HepG2 (cell line): ENCODE results near the gene MATR3. TPM values are rescaled to one million over a fixed set of nuclear protein-coding genes. Genes with fewer than 3 reads are reported as not detected.

ENCODE experiments used
- ATRX ChIP-seq: sonication (generic); formaldehyde crosslinking; IDR thresholded peaks from 2 replicates; pipeline ENCODE4 v1.4.0; 2020; ENCODE audit warnings: missing genetic modification reagents, borderline replicate concordance
- DR1 ChIP-seq: sonication (generic); formaldehyde crosslinking; IDR thresholded peaks from 2 replicates; pipeline ENCODE4 v1.8.0; 2021; ENCODE audit warnings: mild to moderate bottlenecking, missing genetic modification reagents, inconsistent platforms
- EHMT2 ChIP-seq: fragments of 200-600 bp; sonication (generic); IDR thresholded peaks from 2 replicates; pipeline ENCODE4 v1.7.0; 2017; ENCODE audit warnings: antibody characterized with exemption, low read depth, low read length, borderline replicate concordance
- KLF16 ChIP-seq, 2 experiments: sonication (generic) in 1 of 2; formaldehyde crosslinking in 1 of 2; IDR thresholded peaks; 2 replicates each; pipeline versions ENCODE4 v1.6.1 to v1.8.0; 2016 to 2023; ENCODE audit warnings: missing genetic modification reagents in 2 of 2, missing compliant biosample characterization in 1 of 2
- KMT2A ChIP-seq: sonication (generic); formaldehyde crosslinking; IDR thresholded peaks from 2 replicates; pipeline ENCODE4 v1.4.0; 2020; ENCODE audit warnings: missing genetic modification reagents
- NCOR1 ChIP-seq: fragments of 200-600 bp; sonication (generic); IDR thresholded peaks from 2 replicates; pipeline ENCODE4 v1.7.0; 2017; ENCODE audit warnings: antibody characterized with exemption, low read length, borderline replicate concordance
- PAXIP1 ChIP-seq: sonication (generic); formaldehyde crosslinking; conservative IDR thresholded peaks from 2 replicates; pipeline ENCODE4 v1.4.0; 2020; ENCODE audit warnings: mild to moderate bottlenecking, missing genetic modification reagents, moderate library complexity
- REL ChIP-seq: sonication (generic); formaldehyde crosslinking; conservative IDR thresholded peaks from 2 replicates; pipeline ENCODE4 v1.8.0; 2022; ENCODE audit warnings: mild to moderate bottlenecking, missing genetic modification reagents, moderate library complexity
- SIX1 ChIP-seq: sonication (generic); formaldehyde crosslinking; IDR thresholded peaks from 2 replicates; pipeline ENCODE4 v1.4.0; 2020; ENCODE audit warnings: missing genetic modification reagents, borderline replicate concordance
- SP4 ChIP-seq: sonication (generic); formaldehyde crosslinking; IDR thresholded peaks from 2 replicates; pipeline ENCODE4 v1.8.1; 2023; ENCODE audit warnings: mild to moderate bottlenecking, missing genetic modification reagents
- ZBTB8A ChIP-seq: sonication (generic); formaldehyde crosslinking; IDR thresholded peaks from 2 replicates; pipeline ENCODE4 v1.4.0; 2020; ENCODE audit warnings: mild to moderate bottlenecking, low read depth, missing genetic modification reagents, borderline replicate concordance
- ZNF234 ChIP-seq: sonication (generic); formaldehyde crosslinking; conservative IDR thresholded peaks from 2 replicates; pipeline ENCODE4 v1.5.1; 2020; ENCODE audit warnings: mild to moderate bottlenecking, missing genetic modification reagents
- ZNF274 ChIP-seq: sonication (generic); formaldehyde crosslinking; IDR thresholded peaks from 2 replicates; pipeline ENCODE4 v1.5.1; 2020; ENCODE audit warnings: mild to moderate bottlenecking, missing genetic modification reagents
- ZNF510 ChIP-seq: sonication (generic); formaldehyde crosslinking; IDR thresholded peaks from 2 replicates; pipeline ENCODE4 v1.4.0; 2020; ENCODE audit warnings: low read depth, mild to moderate bottlenecking, missing genetic modification reagents
- ZNF564 ChIP-seq: sonication (generic); formaldehyde crosslinking; IDR thresholded peaks from 2 replicates; pipeline ENCODE4 v1.8.1; 2023; ENCODE audit warnings: mild to moderate bottlenecking, missing genetic modification reagents
- ZNF567 ChIP-seq: sonication (generic); formaldehyde crosslinking; IDR thresholded peaks from 2 replicates; pipeline ENCODE4 v1.8.1; 2023; ENCODE audit warnings: mild to moderate bottlenecking, missing genetic modification reagents, borderline replicate concordance
- ZNF816 ChIP-seq: sonication (generic); formaldehyde crosslinking; IDR thresholded peaks from 2 replicates; pipeline ENCODE4 v1.8.0; 2022; ENCODE audit warnings: missing genetic modification reagents, mild to moderate bottlenecking, borderline replicate concordance
- polyA plus RNA-seq, 8 experiments: library from polyadenylated mRNA; depleted of rRNA in 3 of 8; stranded (reverse) in 7 of 8; unstranded in 1 of 8; fragments of >200 nt; fragmentation: Illumina TruSeq in 4 of 8; extraction: Trizol in 4 of 8; gene quantifications; 2 replicates each; pipeline versions ENCODE4 v1.2.1 to v1.2.3, GENCODE V29; 2011 to 2016; ENCODE audit warnings: low read depth in 4 of 8, missing spikeins in 1 of 8, mixed read lengths in 1 of 8; ENCODE audit not compliant: insufficient read depth in 1 of 8
- total RNA-seq, 5 experiments: library from RNA; depleted of rRNA; stranded (reverse); fragments of >200 nt; fragmentation: Illumina TruSeq; extraction: Trizol; gene quantifications; 2 replicates each; pipeline ENCODE4 v1.2.3, GENCODE V29; 2016; ENCODE audit warnings: low read depth in 1 of 5
- TF ChIP-seq, protein P1 (sequence below): sonication (generic); formaldehyde crosslinking; IDR thresholded peaks from 2 replicates; pipeline ENCODE4 v1.4.0; 2020; ENCODE audit warnings: missing genetic modification reagents
- TF ChIP-seq, protein P2 (sequence below): sonication (generic); formaldehyde crosslinking; IDR thresholded peaks from 2 replicates; pipeline ENCODE4 v1.8.1; 2022; ENCODE audit warnings: mild to moderate bottlenecking, missing genetic modification reagents
- TF ChIP-seq, protein P3 (sequence below): fragments of 450-650 bp; IDR thresholded peaks from 2 replicates; pipeline ENCODE4 v1.6.1; 2017

MATR3 gene
- total and polyA plus RNA-seq, 2 of the 13 experiments (the other 11 are each of a cell fraction or from before 2014, with no cell fraction given): 94.2 to 341 TPM

DNA sequence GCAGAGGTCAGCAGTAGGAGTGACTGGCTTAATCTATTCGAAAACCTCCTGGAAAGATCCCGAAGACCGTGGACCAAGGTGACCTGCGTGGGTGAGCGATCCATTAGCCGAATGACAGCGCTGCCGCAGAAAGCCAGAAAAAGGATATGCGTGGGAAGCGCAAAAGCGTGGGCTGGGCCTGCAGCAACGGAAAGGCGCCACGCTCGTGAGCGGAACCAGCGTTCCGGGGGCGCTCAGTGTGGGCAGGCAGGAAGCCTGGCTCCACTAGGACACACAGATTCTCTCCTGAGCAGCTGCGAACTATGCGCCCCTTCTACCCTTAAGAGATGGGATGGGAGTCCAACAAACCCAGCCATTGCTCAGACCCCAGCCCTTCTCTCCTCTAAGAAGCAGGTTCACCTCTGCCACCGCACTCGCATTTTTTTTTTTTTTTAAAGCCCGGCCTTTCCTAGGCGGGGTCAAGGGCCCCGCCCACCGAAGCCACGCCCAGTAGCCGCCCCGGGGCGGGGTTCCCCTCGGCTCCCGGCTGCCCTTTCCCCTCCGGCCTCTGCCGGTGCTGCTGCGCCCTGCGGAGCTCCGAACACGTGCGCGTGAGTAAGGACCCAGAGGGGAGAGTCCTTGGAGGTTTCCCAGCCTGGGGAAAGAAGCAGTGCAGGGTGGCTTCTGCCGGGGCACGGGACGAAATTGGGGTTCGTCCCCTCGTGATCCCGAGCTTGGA is 19.8 kb upstream of the MATR3 start (continued):
- peak; percentile 35; the same call in 1 of the 2 replicates for TF ChIP-seq PAXIP1 (CRISPR knock-in tag)
- 0 out of 2 replicates have a peak, but pooled peaks have one; percentile 81 for TF ChIP-seq ZNF234 (CRISPR knock-in tag)
- no peak; the same call in 1 of the 2 replicates for TF ChIP-seq REL (CRISPR knock-in tag)
- TF ChIP-seq, protein P1, sequence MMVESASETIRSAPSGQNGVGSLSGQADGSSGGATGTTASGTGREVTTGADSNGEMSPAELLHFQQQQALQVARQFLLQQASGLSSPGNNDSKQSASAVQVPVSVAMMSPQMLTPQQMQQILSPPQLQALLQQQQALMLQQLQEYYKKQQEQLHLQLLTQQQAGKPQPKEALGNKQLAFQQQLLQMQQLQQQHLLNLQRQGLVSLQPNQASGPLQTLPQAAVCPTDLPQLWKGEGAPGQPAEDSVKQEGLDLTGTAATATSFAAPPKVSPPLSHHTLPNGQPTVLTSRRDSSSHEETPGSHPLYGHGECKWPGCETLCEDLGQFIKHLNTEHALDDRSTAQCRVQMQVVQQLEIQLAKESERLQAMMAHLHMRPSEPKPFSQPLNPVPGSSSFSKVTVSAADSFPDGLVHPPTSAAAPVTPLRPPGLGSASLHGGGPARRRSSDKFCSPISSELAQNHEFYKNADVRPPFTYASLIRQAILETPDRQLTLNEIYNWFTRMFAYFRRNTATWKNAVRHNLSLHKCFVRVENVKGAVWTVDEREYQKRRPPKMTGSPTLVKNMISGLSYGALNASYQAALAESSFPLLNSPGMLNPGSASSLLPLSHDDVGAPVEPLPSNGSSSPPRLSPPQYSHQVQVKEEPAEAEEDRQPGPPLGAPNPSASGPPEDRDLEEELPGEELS (CRISPR knock-in tag): no peak; the same call in 1 of the 2 replicates
- peak; percentile 86 for TF ChIP-seq SP4 (CRISPR knock-in tag)
- TF ChIP-seq, protein P2, sequence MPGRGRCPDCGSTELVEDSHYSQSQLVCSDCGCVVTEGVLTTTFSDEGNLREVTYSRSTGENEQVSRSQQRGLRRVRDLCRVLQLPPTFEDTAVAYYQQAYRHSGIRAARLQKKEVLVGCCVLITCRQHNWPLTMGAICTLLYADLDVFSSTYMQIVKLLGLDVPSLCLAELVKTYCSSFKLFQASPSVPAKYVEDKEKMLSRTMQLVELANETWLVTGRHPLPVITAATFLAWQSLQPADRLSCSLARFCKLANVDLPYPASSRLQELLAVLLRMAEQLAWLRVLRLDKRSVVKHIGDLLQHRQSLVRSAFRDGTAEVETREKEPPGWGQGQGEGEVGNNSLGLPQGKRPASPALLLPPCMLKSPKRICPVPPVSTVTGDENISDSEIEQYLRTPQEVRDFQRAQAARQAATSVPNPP (CRISPR knock-in tag): peak; percentile 57; the same call in 1 of the 2 replicates
- peak; percentile 41; the same call in 1 of the 2 replicates for TF ChIP-seq SIX1
- no peak for TF ChIP-seq ZBTB8A
- TF ChIP-seq KLF16 (CRISPR knock-in tag; IDR thresholded peaks at IDR 0.05): peak in 1 of 2 experiments; percentile 77; a peak in 2 of 4 replicates
- TF ChIP-seq ATRX (CRISPR knock-in tag): no peak
- no peak for TF ChIP-seq ZNF816
- no peak for TF ChIP-seq ZNF274 (CRISPR knock-in tag)
- TF ChIP-seq, protein P3, sequence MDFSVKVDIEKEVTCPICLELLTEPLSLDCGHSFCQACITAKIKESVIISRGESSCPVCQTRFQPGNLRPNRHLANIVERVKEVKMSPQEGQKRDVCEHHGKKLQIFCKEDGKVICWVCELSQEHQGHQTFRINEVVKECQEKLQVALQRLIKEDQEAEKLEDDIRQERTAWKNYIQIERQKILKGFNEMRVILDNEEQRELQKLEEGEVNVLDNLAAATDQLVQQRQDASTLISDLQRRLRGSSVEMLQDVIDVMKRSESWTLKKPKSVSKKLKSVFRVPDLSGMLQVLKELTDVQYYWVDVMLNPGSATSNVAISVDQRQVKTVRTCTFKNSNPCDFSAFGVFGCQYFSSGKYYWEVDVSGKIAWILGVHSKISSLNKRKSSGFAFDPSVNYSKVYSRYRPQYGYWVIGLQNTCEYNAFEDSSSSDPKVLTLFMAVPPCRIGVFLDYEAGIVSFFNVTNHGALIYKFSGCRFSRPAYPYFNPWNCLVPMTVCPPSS: no peak
- TF ChIP-seq ZNF567 (CRISPR knock-in tag): no peak
- no peak for TF ChIP-seq EHMT2
- TF ChIP-seq KMT2A (CRISPR knock-in tag): peak; percentile 73; the same call in 1 of the 2 replicates
- peak; percentile 29; the same call in 1 of the 2 replicates for TF ChIP-seq NCOR1
- 0 out of 2 replicates have a peak, but pooled peaks have one; percentile 49 for TF ChIP-seq ZNF510 (CRISPR knock-in tag)
- peak; percentile 51; the same call in 1 of the 2 replicates for TF ChIP-seq ZNF564 (CRISPR knock-in tag)
- no peak for TF ChIP-seq DR1
